ENCODE data around the gene NEGR1. TPM values are rescaled to one million over a fixed set of nuclear protein-coding genes. Genes with fewer than 3 reads are reported as not detected.

The NEGR1 gene
- total RNA-seq, 2 experiments from 2014 or later = not detected

- Mint-ChIP-seq H3K27me3 (no peaks in the 10 kb centered on the region), H3K4me3 (no peak overlapping the region)
- ATAC-seq (ENCODE audit: low read depth) = no peak
Observed at GRCh38 chr1:72066431-72066830, 215.9 kb downstream of the NEGR1 start.

GRCh38 chr1:72064196-72065075 is 217.9 kb downstream of the NEGR1 start:
- H3K27me3 Mint-ChIP-seq = no peaks in the 10 kb centered on the region
- H3K9me3 Mint-ChIP-seq = no peaks in the 10 kb centered on the region
- DNase-seq = no peak
- ATAC-seq (ENCODE audit: low read depth) = no peak
- no peak overlapping the region for H3K4me3 Mint-ChIP-seq
- POLR2A ChIA-PET = no interaction called here
- H3K36me3 Mint-ChIP-seq = no peaks in the 10 kb centered on the region
- H3K4me1 Mint-ChIP-seq = no peaks in the 10 kb centered on the region
- no peak overlapping the region for H3K27ac Mint-ChIP-seq

More at GRCh38 chr1:72066431-72066830, 215.9 kb downstream of the NEGR1 start:
- POLR2A ChIA-PET = no interaction called here
- Mint-ChIP-seq H3K9me3 (no peaks in the 10 kb centered on the region), H3K36me3 (no peaks in the 10 kb centered on the region), H3K4me1 (no peaks in the 10 kb centered on the region), H3K27ac (no peak overlapping the region)
- no peak for DNase-seq

GRCh38 chr1:72063364-72064044 is 218.8 kb downstream of the NEGR1 start:
- no peaks in the 10 kb centered on the region for H3K27me3 Mint-ChIP-seq
- DNase-seq (no peak), ATAC-seq (ENCODE audit: low read depth) (no peak)
- no peaks in the 10 kb centered on the region for H3K4me1 Mint-ChIP-seq
- no peaks in the 10 kb centered on the region for H3K36me3 Mint-ChIP-seq
- H3K27ac Mint-ChIP-seq = no peak overlapping the region
- no peaks in the 10 kb centered on the region for H3K9me3 Mint-ChIP-seq
- H3K4me3 Mint-ChIP-seq = no peak overlapping the region
- POLR2A ChIA-PET = no interaction called here

GRCh38 chr1:72062584-72062983 is 219.8 kb downstream of the NEGR1 start:
- POLR2A ChIA-PET = no interaction called here
- Mint-ChIP-seq H3K4me3 (no peak overlapping the region), H3K9me3 (no peaks in the 10 kb centered on the region), H3K27me3 (no peaks in the 10 kb centered on the region), H3K4me1 (no peaks in the 10 kb centered on the region), H3K36me3 (no peaks in the 10 kb centered on the region), H3K27ac (no peak overlapping the region)
- DNase-seq = no peak
- ATAC-seq (ENCODE audit: low read depth) = no peak

GRCh38 chr1:72060466-72061245 is 221.7 kb downstream of the NEGR1 start:
- Mint-ChIP-seq H3K27me3 (no peaks in the 10 kb centered on the region), H3K36me3 (no peaks in the 10 kb centered on the region), H3K27ac (no peak overlapping the region), H3K4me1 (no peaks in the 10 kb centered on the region), H3K9me3 (no peaks in the 10 kb centered on the region), H3K4me3 (no peak overlapping the region)
- no peak for DNase-seq
- POLR2A ChIA-PET = no interaction called here
- no peak for ATAC-seq (ENCODE audit: low read depth)

GRCh38 chr1:72056516-72056915 is 225.8 kb downstream of the NEGR1 start:
- ATAC-seq (ENCODE audit: low read depth) (no peak), DNase-seq (no peak)
- Mint-ChIP-seq H3K27ac (no peak overlapping the region), H3K4me3 (no peak overlapping the region), H3K9me3 (no peaks in the 10 kb centered on the region), H3K36me3 (no peaks in the 10 kb centered on the region), H3K27me3 (no peaks in the 10 kb centered on the region), H3K4me1 (no peaks in the 10 kb centered on the region)
- POLR2A ChIA-PET = no interaction called here

- Mint-ChIP-seq H3K27ac (no peak overlapping the region), H3K4me3 (no peak overlapping the region), H3K4me1 (no peaks in the 10 kb centered on the region), H3K27me3 (peaks cover 1% of the 10 kb centered on the region), H3K9me3 (no peaks in the 10 kb centered on the region), H3K36me3 (no peaks in the 10 kb centered on the region)
- no peak for DNase-seq
- no peak for ATAC-seq (ENCODE audit: low read depth)
- POLR2A ChIA-PET = no interaction called here
Observed at GRCh38 chr1:72051538-72051937, 230.8 kb downstream of the NEGR1 start.

GRCh38 chr1:72050551-72050950 is 231.8 kb downstream of the NEGR1 start:
- no peak overlapping the region for H3K4me3 Mint-ChIP-seq
- DNase-seq = no peak
- H3K4me1 Mint-ChIP-seq = no peaks in the 10 kb centered on the region
- peaks cover 1% of the 10 kb centered on the region for H3K27me3 Mint-ChIP-seq
- POLR2A ChIA-PET = no interaction called here
- no peaks in the 10 kb centered on the region for H3K9me3 Mint-ChIP-seq
- no peak for ATAC-seq (ENCODE audit: low read depth)
- no peak overlapping the region for H3K27ac Mint-ChIP-seq
- H3K36me3 Mint-ChIP-seq = no peaks in the 10 kb centered on the region

- ATAC-seq (ENCODE audit: low read depth) = no peak
- Mint-ChIP-seq H3K27me3 (no peaks in the 10 kb centered on the region), H3K27ac (no peak overlapping the region), H3K9me3 (no peaks in the 10 kb centered on the region), H3K4me3 (no peak overlapping the region), H3K36me3 (no peaks in the 10 kb centered on the region), H3K4me1 (no peaks in the 10 kb centered on the region)
- DNase-seq = no peak
- POLR2A ChIA-PET = no interaction called here
Observed at GRCh38 chr1:72037745-72038343, 244.5 kb downstream of the NEGR1 start.

- Mint-ChIP-seq H3K4me1 (no peaks in the 10 kb centered on the region), H3K9me3 (no peaks in the 10 kb centered on the region), H3K27me3 (no peaks in the 10 kb centered on the region), H3K27ac (no peak overlapping the region), H3K4me3 (no peak overlapping the region), H3K36me3 (no peaks in the 10 kb centered on the region)
- ATAC-seq (ENCODE audit: low read depth) (no peak), DNase-seq (no peak)
- POLR2A ChIA-PET = no interaction called here
Observed at GRCh38 chr1:72034827-72035226, 247.5 kb downstream of the NEGR1 start.

- Mint-ChIP-seq H3K27ac (no peak overlapping the region), H3K4me1 (no peaks in the 10 kb centered on the region), H3K4me3 (no peak overlapping the region), H3K27me3 (no peaks in the 10 kb centered on the region), H3K9me3 (no peaks in the 10 kb centered on the region), H3K36me3 (no peaks in the 10 kb centered on the region)
- no peak for ATAC-seq (ENCODE audit: low read depth)
- no peak for DNase-seq
- POLR2A ChIA-PET = no interaction called here
Observed at GRCh38 chr1:72023063-72023930, 259.0 kb downstream of the NEGR1 start.

- H3K9me3 Mint-ChIP-seq = no peaks in the 10 kb centered on the region
- POLR2A ChIA-PET = no interaction called here
- ATAC-seq (ENCODE audit: low read depth) (no peak), DNase-seq (no peak)
- no peaks in the 10 kb centered on the region for H3K27me3 Mint-ChIP-seq
- H3K36me3 Mint-ChIP-seq = no peaks in the 10 kb centered on the region
- no peaks in the 10 kb centered on the region for H3K4me1 Mint-ChIP-seq
- H3K4me3 Mint-ChIP-seq = no peak overlapping the region
- H3K27ac Mint-ChIP-seq = no peak overlapping the region
Observed at GRCh38 chr1:72018562-72018961, 263.8 kb downstream of the NEGR1 start.

- Mint-ChIP-seq H3K27me3 (no peaks in the 10 kb centered on the region), H3K27ac (no peak overlapping the region), H3K4me3 (no peak overlapping the region), H3K36me3 (no peaks in the 10 kb centered on the region), H3K9me3 (no peaks in the 10 kb centered on the region), H3K4me1 (no peaks in the 10 kb centered on the region)
- DNase-seq (no peak), ATAC-seq (ENCODE audit: low read depth) (no peak)
- POLR2A ChIA-PET = no interaction called here
Observed at GRCh38 chr1:72015006-72015405, 267.3 kb downstream of the NEGR1 start.

Data from activated naive CD8-positive, alpha-beta T cell treated with anti-CD3 and anti-CD28 coated beads, Interleukin-2, amount 10 ng/mL, durations not matched to agents 7 days and 5 days (primary cell).